ENCODE measurements around the gene SAYSD1.

DNA sequence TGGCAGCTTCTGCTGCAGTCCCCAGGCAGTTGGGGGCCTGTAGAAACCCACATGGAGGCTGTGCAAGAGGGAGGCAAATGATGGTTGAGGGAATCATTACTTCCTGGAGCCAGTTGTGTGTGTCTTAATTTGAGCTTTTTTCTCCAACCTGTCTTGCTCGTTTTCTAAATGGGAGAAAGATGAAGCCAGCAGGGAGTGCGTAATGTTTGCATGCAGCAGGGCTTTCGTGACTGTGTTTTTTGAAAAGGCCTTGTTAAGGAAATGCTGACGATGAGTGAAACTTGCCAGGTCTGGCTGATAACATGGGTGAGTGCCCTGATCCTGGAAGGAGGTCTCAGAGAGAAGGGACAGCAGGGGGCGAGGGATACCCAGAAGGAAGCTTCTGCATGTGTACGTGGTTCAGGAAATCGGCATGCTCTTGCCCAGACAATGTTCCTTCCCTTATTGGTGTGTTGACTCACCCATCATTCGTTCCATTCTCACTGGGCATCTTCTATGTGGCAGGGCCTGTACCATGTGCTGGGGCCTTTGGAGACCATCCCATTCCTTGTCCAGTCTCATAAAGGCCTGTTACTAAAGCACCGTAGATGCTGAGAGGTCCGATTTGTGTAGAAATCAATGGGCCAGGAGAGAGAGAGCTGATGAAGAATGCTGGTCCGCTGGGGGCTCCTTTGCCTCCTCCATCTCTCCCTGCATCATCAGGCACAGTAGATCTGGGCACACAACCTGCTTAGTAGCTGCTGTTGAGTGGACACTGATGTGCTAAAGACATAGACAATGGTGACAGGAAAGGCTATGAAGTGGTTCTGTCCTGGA, 39.0 kb downstream of the SAYSD1 start:
- TF ChIP-seq, protein P1, sequence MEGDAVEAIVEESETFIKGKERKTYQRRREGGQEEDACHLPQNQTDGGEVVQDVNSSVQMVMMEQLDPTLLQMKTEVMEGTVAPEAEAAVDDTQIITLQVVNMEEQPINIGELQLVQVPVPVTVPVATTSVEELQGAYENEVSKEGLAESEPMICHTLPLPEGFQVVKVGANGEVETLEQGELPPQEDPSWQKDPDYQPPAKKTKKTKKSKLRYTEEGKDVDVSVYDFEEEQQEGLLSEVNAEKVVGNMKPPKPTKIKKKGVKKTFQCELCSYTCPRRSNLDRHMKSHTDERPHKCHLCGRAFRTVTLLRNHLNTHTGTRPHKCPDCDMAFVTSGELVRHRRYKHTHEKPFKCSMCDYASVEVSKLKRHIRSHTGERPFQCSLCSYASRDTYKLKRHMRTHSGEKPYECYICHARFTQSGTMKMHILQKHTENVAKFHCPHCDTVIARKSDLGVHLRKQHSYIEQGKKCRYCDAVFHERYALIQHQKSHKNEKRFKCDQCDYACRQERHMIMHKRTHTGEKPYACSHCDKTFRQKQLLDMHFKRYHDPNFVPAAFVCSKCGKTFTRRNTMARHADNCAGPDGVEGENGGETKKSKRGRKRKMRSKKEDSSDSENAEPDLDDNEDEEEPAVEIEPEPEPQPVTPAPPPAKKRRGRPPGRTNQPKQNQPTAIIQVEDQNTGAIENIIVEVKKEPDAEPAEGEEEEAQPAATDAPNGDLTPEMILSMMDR (IDR thresholded peaks at IDR 0.05): no peak
- TF ChIP-seq POLR2AphosphoS5 (IDR thresholded peaks at IDR 0.05): no peak
- TF ChIP-seq POLR2A (IDR thresholded peaks at IDR 0.05; ENCODE audit: low read depth): no peak

Data from esophagus muscularis mucosa (tissue), 3 donors.